Caki2 (cell line): Measurements from ENCODE around the gene BZW2. TPM values are rescaled to one million over a fixed set of nuclear protein-coding genes. Genes with fewer than 3 reads are reported as not detected.
A peak's percentile ranks its signal among the peaks of the same experiment; 100 is the strongest.

Experiments
- DNase-seq: peaks from one replicate; pipeline ENCODE4 v3.0.0-alpha.2; 2015; ENCODE audit warnings: low read depth
- in situ Hi-C: cut with HindIII; loops from 2 replicates; pipeline ENCODE4 v1.10.0; 2016; ENCODE audit warnings: low sequenced_read_pairs, low pct_unique_long_range_greater_than_20kb, mixed read lengths
- total RNA-seq: library from RNA; depleted of rRNA; stranded (reverse); fragments of >200 nt; shearing (Covaris generic); gene quantifications from 2 replicates; pipeline ENCODE4 v1.2.3, GENCODE V29; 2014; ENCODE audit warnings: low replicate concordance; rRNA removed

BZW2 gene
- 69.3 and 79.7 TPM in 2 replicates for total RNA-seq

DNA sequence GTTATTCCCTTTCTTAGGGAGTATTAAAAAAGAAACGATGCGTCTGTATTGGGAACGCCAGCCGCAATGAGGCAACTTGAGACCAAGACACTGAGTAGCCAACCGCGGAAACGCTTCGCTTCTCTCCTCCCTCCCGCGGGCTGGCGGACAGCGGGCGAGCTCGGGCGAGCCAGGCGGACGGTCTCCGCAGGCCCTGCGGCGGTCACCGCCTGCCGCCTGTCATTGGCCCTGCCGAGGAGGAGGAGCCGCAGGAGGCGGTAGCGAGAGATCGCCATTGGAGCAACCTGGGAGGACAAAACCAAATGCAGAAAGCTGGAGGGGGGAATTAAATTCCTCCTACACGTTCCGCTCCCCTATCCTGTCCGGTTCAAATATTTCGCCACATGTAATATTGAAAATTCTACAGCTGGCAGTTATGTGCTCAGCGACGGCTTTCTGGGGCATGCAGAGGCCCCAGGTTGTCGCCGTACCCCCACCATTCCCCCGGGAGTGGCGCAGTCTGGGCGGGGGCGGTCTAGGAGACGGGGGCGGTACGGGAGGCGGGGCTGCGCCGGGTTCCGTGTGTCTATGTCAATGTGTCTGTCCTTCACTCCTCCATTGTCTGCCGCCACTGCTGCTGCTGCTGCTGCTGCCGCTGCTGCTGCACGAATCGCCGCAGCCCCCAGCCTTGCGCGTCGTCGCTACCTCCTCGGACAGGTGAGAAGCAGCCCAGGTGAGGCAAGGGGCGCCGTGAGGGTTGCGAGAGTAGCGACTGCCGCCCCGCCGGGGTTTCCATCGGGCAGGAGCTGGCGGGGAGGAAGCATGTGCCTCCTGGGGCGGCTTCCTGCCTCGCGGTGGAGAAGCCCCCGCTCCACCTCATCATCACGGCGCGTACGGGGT is at the start of gene BZW2, which contains the start of gene ANKMY2:
BZW2 (plus strand) TSS at position 589 of the 879 bp plus-strand sequence. CDS start 19,263 bp downstream, outside the sequence.
ANKMY2 (minus strand) TSS at position 162 of the 879 bp plus-strand sequence. CDS start 181 bp downstream, outside the sequence.
- in situ Hi-C loops, result no loop called here
- DNase-seq, result peak; percentile 98

DNA sequence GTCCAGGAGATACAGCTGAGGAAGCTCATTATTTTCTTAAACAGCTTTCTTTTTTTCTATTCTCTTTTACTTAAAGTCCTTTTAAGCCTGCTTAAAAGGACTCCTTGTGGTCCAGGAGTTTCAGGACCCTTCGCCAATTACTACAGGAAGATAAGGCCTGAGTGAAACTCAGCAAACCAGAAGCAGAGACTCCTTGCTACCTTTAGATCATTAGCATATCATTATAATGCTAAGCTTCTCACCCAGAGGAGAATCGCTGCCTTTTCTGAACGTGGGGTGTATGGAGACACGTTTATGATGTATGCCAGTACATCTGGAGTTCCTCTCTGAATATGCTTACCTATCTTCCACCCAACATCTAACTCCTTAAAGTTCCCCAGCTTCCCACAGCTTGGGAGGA is 48.0 kb upstream of the BZW2 start:
- in situ Hi-C loops, result no loop called here
- DNase-seq, result no peak

DNA sequence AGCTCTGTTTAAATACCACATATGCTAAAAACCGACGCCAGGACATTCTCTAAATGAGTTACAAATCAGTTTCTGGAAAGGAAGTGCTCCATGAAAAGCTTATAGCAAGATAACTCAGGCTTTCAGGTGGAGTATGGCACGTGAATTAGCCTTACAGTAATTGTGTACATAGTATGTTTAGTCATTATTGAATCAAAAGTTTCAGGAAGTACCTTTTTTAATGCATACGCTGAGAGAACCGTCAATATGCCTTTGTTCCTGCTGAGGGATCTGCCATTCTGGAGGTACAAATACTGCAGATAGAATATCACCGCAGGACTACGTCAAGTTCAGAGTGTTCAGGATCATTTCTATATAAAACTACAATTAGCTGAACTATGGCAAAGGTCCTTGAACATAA is 46.1 kb upstream of the BZW2 start:
- in situ Hi-C loops, result no loop called here
- no peak for DNase-seq

DNA sequence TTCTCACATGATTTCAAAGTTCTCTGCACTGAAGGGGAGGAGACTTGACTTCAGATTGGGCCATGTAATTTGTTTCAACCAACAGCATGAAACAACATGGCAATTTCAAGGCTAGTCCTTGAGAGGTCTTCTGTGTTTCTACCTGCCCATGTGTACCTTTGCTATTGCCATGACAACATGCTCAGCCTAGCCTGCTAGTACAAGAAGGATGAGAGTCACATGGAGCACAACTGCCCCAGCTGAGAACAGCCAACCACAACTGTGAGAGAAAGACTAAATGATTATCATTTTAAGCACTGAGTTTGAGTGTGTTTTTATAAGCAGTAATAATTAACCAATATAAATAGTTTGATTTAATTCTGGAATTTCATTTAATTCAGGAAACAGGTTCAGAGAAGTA is 42.3 kb upstream of the BZW2 start:
- DNase-seq, result peak; percentile 80
- in situ Hi-C loops, result no loop called here

DNA sequence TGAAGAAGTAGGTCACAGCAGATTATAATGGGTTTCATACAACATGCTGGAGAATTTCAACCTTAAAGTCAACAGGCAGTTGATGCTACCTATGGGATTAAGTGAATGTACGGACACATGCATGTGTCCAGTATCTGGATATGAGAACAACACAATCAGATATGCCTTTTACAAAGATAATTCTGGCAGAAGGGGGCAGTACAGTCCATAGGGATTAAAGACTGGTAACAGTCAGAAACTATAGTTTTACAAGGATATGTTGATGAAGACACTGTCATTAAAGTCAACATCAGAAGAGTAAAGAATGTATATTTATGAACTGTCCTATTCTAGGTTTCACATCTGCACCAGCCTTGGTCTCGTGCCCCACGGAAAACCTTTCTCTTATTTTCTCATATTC is 41.9 kb upstream of the BZW2 start:
- DNase-seq, result no peak
- in situ Hi-C loops, result no loop called here

DNA sequence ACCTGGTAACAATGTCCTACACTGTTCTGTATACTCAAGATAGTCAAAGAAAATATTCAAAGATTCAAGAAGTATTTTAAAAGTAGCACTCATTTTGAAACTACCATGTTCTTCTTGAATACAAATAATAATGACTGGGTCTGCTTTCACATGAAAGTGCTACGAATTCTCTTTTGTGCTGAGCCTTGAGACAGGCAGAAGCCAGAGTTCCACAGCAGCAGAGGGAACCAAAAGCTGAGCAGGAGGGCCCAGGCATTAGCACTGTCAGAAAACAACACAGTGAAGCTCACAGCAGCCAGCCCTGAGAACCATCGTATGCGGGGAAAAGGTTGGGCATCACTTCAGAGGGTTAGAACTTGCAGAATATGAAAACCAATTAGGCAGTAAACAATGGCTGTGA is 39.3 kb upstream of the BZW2 start:
- in situ Hi-C loops, result no loop called here

DNA sequence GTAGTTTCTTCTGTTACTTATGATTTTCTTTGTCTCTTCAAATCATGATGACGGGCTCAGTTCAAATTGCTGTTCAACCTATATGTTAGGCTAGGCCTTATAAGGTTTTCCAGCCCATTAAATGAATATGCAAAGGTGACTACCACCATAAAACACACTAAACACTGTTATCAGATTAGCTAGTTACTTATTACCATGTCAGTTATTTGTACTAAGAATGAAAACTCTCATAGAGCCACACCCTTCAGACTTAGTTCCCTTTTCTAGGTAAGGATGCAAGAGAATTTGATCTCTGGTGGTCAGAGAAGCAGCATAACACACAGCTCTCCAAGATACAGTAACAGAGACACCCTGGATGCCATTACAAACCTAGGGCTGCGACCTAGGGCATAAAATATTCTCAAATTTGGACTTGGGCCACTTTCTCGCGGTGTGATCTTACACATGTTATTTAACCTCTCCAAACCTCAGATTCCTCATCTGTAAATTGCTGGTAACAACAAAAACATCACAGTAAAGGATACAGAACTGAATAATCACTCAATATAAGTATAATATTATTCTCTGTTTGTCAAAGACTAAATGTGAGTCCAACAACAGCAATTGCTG is 36.0 kb upstream of the BZW2 start:
- peak; percentile 74 for DNase-seq
- in situ Hi-C loops, result no loop called here

More for the DNA sequence above, 39.3 kb upstream of the BZW2 start:
- DNase-seq, result no peak

DNA sequence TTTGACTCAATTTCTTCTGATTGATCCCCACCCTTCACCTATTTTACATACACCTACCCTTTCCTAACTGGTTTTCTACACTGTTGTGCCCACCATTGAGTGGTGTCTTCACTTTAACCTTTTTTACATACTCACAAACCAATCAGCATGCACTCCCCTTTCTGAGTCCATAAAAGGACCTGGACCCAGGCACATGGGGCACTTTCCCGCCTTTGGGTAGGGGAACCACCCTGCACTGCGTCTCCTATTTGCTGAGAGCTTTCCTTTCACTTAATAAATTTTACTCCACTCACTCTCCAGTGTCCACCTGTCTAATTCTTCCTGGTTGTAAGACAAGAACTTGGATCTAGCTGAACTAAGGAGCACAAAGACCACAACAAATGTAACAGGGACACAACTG is 34.3 kb upstream of the BZW2 start:
- in situ Hi-C loops, result no loop called here
- DNase-seq, result no peak

DNA sequence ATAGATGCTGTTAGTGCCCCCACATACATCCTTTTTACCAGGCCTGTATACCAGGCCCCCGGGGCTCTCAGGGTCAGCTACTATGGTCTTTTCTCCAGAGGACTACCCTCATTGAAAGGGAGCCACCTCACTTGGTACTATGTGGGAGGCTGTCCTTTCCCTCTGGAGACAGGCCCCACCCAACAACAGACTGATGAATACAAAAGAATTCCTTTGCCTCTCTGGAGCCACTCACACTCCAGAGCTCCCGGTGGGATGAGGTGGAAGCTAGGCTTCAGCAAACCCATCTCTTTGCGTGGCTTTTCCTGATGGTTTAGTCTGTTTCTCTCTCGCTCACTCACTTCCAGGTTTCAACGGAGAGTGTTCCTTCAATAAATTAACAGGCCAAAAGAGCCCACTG is 30.8 kb upstream of the BZW2 start:
- in situ Hi-C loops, result no loop called here
- DNase-seq, result no peak

DNA sequence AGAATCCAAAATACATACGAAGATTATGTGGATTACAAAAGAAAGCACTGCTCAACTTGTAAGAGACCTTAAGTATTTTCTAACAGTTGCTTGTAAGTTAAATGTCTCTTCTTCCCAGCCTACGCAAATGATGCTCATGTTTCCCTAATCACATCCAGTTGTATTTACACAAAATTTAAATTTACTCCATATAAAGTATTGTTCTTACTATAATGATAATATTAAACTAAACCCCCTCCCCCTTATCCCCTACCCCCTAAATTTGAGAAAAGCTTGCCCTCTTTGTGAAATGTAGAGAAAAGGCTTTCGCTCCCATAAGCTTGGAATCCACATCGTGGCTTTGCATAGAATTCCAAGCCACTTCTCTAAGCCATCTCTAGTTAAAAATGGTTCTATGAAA is 29.9 kb upstream of the BZW2 start:
- in situ Hi-C loops, result no loop called here
- DNase-seq, result no peak

DNA sequence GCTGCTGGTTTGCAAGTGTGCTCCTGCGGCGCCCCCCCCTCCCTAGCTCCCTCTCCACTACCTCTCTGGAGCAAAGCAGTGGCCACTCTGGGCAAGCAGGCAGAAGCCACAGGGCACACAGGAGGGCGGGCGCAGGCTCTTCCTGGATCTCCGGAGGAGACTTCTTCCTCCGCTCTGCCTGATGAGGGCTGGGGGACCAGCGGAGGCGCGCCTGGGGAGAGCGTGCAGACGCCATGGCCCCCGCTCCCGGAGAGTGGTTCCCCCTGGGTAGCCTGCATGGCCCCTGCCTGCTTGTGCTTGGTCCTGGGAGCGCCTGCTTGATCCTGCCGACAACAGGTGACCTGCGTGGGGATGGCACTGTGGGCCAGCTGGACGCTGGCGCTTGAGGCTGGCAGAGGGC is 29.4 kb upstream of the BZW2 start:
- no peak for DNase-seq
- in situ Hi-C loops, result no loop called here

DNA sequence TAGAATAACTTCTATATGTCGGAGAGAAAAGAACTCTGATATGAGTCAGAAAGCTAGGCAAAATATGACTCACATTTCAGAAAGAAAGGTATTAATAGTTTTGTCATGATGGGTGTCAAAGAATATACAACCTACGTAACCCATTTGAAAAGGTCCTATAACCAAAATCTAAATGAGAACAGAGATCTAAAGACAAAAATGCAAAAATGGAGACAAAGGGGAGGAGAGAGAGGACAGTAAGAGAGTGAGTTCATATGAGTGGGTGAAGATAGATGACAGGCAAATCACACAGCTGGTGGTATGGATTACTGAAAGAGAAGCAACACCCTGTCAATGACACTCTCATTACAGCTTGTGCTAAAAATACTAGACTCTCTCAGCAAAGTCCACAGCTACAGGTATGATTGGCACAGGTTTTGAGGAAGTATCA is 26.0 kb upstream of the BZW2 start:
- DNase-seq, result no peak
- in situ Hi-C loops, result no loop called here

DNA sequence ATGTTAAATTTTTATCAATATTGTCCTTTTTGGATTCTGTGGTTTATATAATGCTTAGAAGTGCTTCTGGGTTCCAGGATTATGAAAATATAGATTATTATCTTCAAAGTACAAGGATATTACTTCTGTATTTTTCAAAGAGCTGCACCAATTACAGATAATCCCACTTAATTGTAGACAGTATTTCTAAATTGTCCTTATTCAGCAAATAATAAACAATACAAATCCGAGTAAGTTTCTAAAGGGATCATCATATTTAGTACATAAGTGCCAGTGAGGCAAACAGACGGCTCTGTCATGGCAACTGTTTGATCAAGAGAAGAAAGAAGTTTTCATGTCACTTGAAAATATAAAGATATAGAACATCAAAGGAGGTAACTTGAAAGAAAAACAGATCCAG is 19.6 kb upstream of the BZW2 start:
- in situ Hi-C loops, result no loop called here
- DNase-seq, result no peak

DNA sequence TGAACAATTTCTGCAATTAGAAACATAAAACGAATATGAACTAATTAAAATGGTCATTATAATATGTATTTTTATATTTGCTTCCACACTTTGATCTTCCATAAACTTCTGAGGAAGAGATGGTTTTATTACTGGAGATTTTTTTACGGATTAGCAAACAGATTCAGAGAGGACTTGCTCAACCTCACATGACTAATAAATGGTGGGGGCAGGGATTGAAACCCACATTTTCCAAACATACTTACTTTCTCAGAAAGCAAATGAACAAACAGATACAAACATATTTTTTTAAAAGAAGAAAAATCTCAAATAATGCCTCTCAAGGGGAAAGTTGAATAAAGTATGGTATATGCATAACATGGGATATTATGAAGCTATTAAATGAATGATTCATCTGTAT is 18.7 kb upstream of the BZW2 start:
- in situ Hi-C loops, result no loop called here
- DNase-seq, result no peak

DNA sequence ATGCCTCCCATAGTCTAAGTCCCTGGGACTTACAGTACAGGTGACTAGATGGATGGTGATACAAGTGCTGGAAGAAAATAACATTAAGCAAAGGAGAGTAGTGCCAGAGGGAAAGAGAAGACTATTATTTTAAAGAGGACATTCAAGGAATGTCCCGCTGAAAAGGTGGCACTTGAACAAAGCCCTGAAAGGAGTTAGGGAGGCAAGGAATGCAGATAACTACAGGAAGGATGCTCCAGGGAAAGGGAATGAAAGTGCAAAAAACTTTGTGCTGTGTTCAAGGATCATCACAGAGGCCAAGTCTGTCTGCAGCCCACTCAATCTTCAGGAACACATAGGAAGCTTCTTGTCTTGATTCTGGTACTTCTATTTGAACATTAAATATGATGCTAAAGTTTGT is 15.3 kb upstream of the BZW2 start:
- in situ Hi-C loops, result no loop called here
- no peak for DNase-seq

DNA sequence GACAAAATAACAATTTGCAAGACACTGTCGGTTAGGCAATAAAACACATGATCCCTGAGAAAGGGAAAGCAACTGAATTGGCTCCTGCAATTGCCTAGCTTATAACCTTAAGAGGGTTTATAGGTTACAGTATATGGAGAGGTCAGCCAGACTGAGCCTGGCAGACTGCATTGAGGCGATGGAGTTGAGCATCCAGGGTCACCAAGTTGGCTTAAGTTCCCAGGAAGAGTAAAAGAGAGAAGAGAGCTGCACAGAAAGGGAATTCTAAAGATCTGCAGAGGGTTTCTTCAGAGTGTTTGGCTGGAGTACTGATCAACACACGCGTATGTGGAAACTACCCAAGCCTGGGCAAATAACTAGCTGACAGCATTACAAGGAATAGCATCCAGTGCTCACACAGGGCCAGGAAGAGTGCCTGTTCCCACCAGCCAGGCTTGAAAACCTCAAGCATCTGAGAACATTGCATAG is 11.7 kb upstream of the BZW2 start:
- no peak for DNase-seq
- in situ Hi-C loops, result no loop called here

DNA sequence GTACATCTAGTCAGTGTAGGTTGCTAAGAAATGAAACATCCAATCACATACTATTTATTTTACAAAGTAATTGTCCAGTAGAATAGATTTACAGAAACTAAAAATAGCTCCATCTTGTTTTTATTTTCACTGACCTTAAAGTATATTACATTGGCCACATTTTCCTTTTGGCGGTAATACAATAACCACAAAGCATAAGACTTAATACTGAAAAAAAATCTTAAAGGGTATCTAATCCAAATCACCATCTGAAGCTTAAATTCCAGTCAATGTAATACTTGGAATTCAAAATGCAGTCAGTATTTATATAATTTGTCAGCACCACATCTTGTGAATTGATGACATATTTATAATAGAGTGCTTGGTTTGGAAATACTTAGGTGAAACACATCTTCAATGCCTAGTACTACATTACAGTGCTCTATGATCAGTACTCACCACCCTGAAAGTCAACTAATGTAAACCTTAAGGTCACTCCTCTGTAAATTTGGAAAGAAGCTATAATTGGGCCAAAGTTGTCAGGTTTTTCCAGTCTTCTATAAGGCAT is 9.4 kb upstream of the BZW2 start:
- no peak for DNase-seq
- in situ Hi-C loops, result no loop called here

DNA sequence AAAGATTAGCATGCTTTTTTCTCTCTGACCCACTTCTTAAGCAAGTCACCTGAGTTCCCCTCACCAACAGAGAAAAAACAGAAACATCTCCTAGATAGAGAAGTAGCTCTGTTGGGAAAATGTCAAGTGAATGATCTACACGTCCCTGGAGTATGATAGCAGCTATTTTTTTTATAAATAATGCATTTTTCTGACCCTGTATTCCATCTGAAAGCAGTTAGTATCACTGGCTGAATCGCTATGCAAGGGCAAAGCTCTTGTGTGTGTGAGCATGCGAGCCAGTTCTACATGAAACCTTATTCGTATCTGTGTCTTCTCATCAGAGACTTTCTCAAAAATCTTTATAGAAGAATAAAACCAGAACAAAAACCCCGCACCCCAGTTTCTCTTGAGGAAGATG is 8.6 kb upstream of the BZW2 start:
- in situ Hi-C loops, result no loop called here
- DNase-seq, result no peak
